RWPE2 (cell line): ENCODE data around the gene EN2.

Source experiments
- ATAC-seq: fragments of 200-7000 bp; cut with Tn5 transposase; 3 replicates; pipeline ENCODE4 v1.9.1; 2021; ENCODE audit warnings: low read depth
- DNase-seq: peaks from one replicate; pipeline ENCODE4 v3.0.0-alpha.2; 2020; ENCODE audit warnings: low spot score
- H3K27ac ChIP-seq: fragments of 450-650 bp; 2 replicates; pipeline ENCODE4 v1.5.1; 2017; ENCODE audit warnings: mild to moderate bottlenecking; ENCODE audit not compliant: poor library complexity, severe bottlenecking
- H3K27me3 ChIP-seq: fragments of 250-450 bp; sonication (Bioruptor Pico); 2 replicates; pipeline ENCODE4 v1.5.1; 2021; ENCODE audit warnings: mild to moderate bottlenecking, moderate library complexity; ENCODE audit not compliant: insufficient read depth, poor library complexity, severe bottlenecking
- H3K36me3 ChIP-seq: fragments of 250-450 bp; sonication (Bioruptor Pico); 2 replicates; pipeline ENCODE4 v1.5.1; 2020; ENCODE audit warnings: low read depth, mild to moderate bottlenecking, moderate library complexity
- H3K4me1 ChIP-seq: fragments of 250-450 bp; sonication (Bioruptor Pico); 2 replicates; pipeline ENCODE4 v1.5.1; 2021; ENCODE audit warnings: mild to moderate bottlenecking, moderate library complexity; ENCODE audit not compliant: insufficient read depth, poor library complexity, severe bottlenecking
- H3K4me3 ChIP-seq: fragments of 250-450 bp; sonication (Bioruptor Pico); 2 replicates; pipeline ENCODE4 v1.5.1; 2021; ENCODE audit warnings: mild to moderate bottlenecking, moderate library complexity; ENCODE audit not compliant: severe bottlenecking
- H3K9me3 ChIP-seq: fragments of 250-450 bp; sonication (Bioruptor Pico); 2 replicates; pipeline ENCODE4 v1.5.1; 2021; ENCODE audit warnings: mild to moderate bottlenecking, moderate library complexity; ENCODE audit not compliant: severe bottlenecking
- CTCF ChIP-seq: fragments of 450-650 bp; IDR thresholded peaks from one replicate; pipeline ENCODE4 v1.5.1; 2017; ENCODE audit warnings: mild to moderate bottlenecking, moderate library complexity; ENCODE audit not compliant: poor library complexity, severe bottlenecking

EN2 gene

GRCh38 chr7:155511702-155511996 is 53.7 kb downstream of the EN2 start:
- H3K4me3 ChIP-seq = no peak overlapping the region
- no peaks in the 10 kb centered on the region for H3K4me1 ChIP-seq
- peaks cover 93% of the 10 kb centered on the region for H3K27me3 ChIP-seq
- no peaks in the 10 kb centered on the region for H3K36me3 ChIP-seq
- TF ChIP-seq CTCF = no peak
- ATAC-seq = no peak
- no peak for DNase-seq
- no peaks in the 10 kb centered on the region for H3K9me3 ChIP-seq
- no peak overlapping the region for H3K27ac ChIP-seq

GRCh38 chr7:155512246-155512887 is 54.4 kb downstream of the EN2 start:
- no peak overlapping the region for H3K4me3 ChIP-seq
- H3K9me3 ChIP-seq = no peaks in the 10 kb centered on the region
- H3K27ac ChIP-seq = no peak overlapping the region
- no peak for TF ChIP-seq CTCF
- no peaks in the 10 kb centered on the region for H3K4me1 ChIP-seq
- DNase-seq = no peak
- no peak for ATAC-seq
- no peaks in the 10 kb centered on the region for H3K36me3 ChIP-seq
- H3K27me3 ChIP-seq = peaks cover 89% of the 10 kb centered on the region

- no peaks in the 10 kb centered on the region for H3K9me3 ChIP-seq
- TF ChIP-seq CTCF = no peak
- no peaks in the 10 kb centered on the region for H3K36me3 ChIP-seq
- no peak overlapping the region for H3K4me3 ChIP-seq
- DNase-seq (no peak), ATAC-seq (no peak)
- peaks cover 79% of the 10 kb centered on the region for H3K27me3 ChIP-seq
- H3K4me1 ChIP-seq = no peaks in the 10 kb centered on the region
- H3K27ac ChIP-seq = no peak overlapping the region
These were observed 55.8 kb downstream of the EN2 start for GRCh38 chr7:155513543-155514285.

- Histone ChIP-seq H3K27me3 (peaks cover 78% of the 10 kb centered on the region), H3K27ac (no peak overlapping the region), H3K4me1 (no peaks in the 10 kb centered on the region), H3K4me3 (no peak overlapping the region), H3K36me3 (no peaks in the 10 kb centered on the region), H3K9me3 (no peaks in the 10 kb centered on the region)
- no peak for DNase-seq
- no peak for ATAC-seq
- no peak for TF ChIP-seq CTCF
These were observed 56.4 kb downstream of the EN2 start for GRCh38 chr7:155514296-155514695.
